ENCODE data around the gene BAZ1B. TPM values are rescaled to one million over a fixed set of nuclear protein-coding genes. Genes with fewer than 3 reads are reported as not detected.

Gene BAZ1B
- total and polyA plus RNA-seq, 9 of the 15 experiments (the other 6 are each of a cell fraction or from before 2014, with no cell fraction given): 15.0 to 134 (median 79.5) TPM

- TF ChIP-seq RERE (CRISPR knock-in tag; IDR thresholded peaks at IDR 0.05; ENCODE audit: borderline replicate concordance) (no peak), SRSF1 (IDR thresholded peaks at IDR 0.05; ENCODE audit: low read depth, low read length) (no peak), COPS2 (conservative IDR thresholded peaks at IDR 0.05) (no peak), ZZZ3 (IDR thresholded peaks at IDR 0.05) (no peak), RHOXF2B (CRISPR knock-in tag; conservative IDR thresholded peaks at IDR 0.05) (no peak), ZNF77 (CRISPR knock-in tag; IDR thresholded peaks at IDR 0.05) (no peak), GTF3C2 (IDR thresholded peaks at IDR 0.05; ENCODE audit: borderline replicate concordance, extremely low read depth, insufficient read length) (no peak), ZNF263 (CRISPR knock-in tag; IDR thresholded peaks at IDR 0.05; ENCODE audit: borderline replicate concordance) (peak; percentile 80), ZNF280A (IDR thresholded peaks at IDR 0.05; ENCODE audit: low read depth, partially characterized antibody) (no peak), SRF (CRISPR knock-in tag; IDR thresholded peaks at IDR 0.05) (no peak), TSC22D4 (tag; IDR thresholded peaks at IDR 0.05) (no peak), NR1H2 (CRISPR knock-in tag; IDR thresholded peaks at IDR 0.05) (0 out of 2 replicates have a peak, but pooled peaks have one; percentile 18)
Observed at GRCh38 chr7:73557397-73558257, 35.5 kb upstream of the BAZ1B start, which contains the start of gene BCL7B (continued).
